B cell (primary cell): Measurements from ENCODE around the gene IL22RA2. TPM values are rescaled to one million over a fixed set of nuclear protein-coding genes. Genes with fewer than 3 reads are reported as not detected.

Source experiments
- ATAC-seq: fragments of 200-7000 bp; cut with Tn5 transposase; one replicate; pipeline ENCODE4 v1.10.0; 2021; ENCODE audit warnings: low read depth, mild to moderate bottlenecking, moderate number of reproducible peaks, moderate library complexity
- CTCF ChIA-PET: fragments of 350-600 bp; sonication (Branson Sonifier 250); formaldehyde crosslinking; loops from one replicate; lab custom pipeline; 2021; ENCODE audit warnings: antibody characterized with exemption, inconsistent platforms; lab: Charles Lee
- POLR2A ChIA-PET: fragments of 350-600 bp; sonication (Branson Sonifier 250); formaldehyde crosslinking; loops from one replicate; lab custom pipeline; 2021; ENCODE audit warnings: antibody characterized with exemption; lab: Charles Lee
- DNase-seq: peaks from one replicate; pipeline ENCODE4 v3.0.0; 2013
- H2AFZ ChIP-seq: 2 replicates; pipeline ENCODE4 v1.6.1; 2012; ENCODE audit warnings: mild to moderate bottlenecking, low read depth, low read length; ENCODE audit not compliant: insufficient read depth, poor library complexity, severe bottlenecking
- H3K27ac ChIP-seq, 2 donors: 1 replicate in 1 of 2; 2 replicates in 1 of 2; pipeline ENCODE4 v1.5.1; 2012 to 2013; ENCODE audit warnings: low read length in 2 of 2, mild to moderate bottlenecking in 2 of 2, moderate library complexity in 1 of 2
- H3K27me3 ChIP-seq, 4 experiments: fragments of 200-600 bp in 1 of 4; sonication (generic) in 1 of 4; replicated peaks in 1 of 4; 1 replicate in 2 of 4; 2 replicates in 2 of 4; pipeline versions ENCODE4 v1.6.1 to v1.7.0; 2013 to 2016; ENCODE audit warnings: low read length in 3 of 4, mild to moderate bottlenecking in 2 of 4, mixed read lengths in 1 of 4, moderate library complexity in 1 of 4; ENCODE audit not compliant: insufficient read depth in 4 of 4, control insufficient read depth in 3 of 4; ENCODE audit errors: control extremely low read depth in 1 of 4
- H3K36me3 ChIP-seq, 2 experiments: replicated peaks in 1 of 2; 1 replicate in 1 of 2; 2 replicates in 1 of 2; pipeline versions ENCODE4 v1.6.1 to v1.7.1; 2013; ENCODE audit warnings: low read length in 1 of 2; ENCODE audit not compliant: insufficient read depth in 2 of 2, control insufficient read depth in 1 of 2; ENCODE audit errors: control extremely low read depth in 1 of 2, extremely low read depth in 1 of 2
- H3K4me1 ChIP-seq, 2 donors: fragments of 200-600 bp in 1 of 2; sonication (generic) in 1 of 2; 1 replicate in 1 of 2; 2 replicates in 1 of 2; pipeline versions ENCODE4 v1.5.1 to v1.6.1; 2013 to 2017; ENCODE audit warnings: low read length in 2 of 2; ENCODE audit not compliant: control insufficient read depth in 2 of 2, insufficient read depth in 2 of 2
- H3K4me2 ChIP-seq: replicated peaks from 2 replicates; pipeline ENCODE3; 2012; ENCODE audit warnings: mild to moderate bottlenecking, low read depth, low read length; ENCODE audit not compliant: poor library complexity, severe bottlenecking
- H3K4me3 ChIP-seq, 5 experiments: fragments of 200-600 bp in 1 of 5; sonication (generic) in 1 of 5; 1 replicate in 3 of 5; 2 replicates in 2 of 5; pipeline versions ENCODE4 v1.5.1 to v1.7.0; 2011 to 2016; ENCODE audit warnings: low read length in 4 of 5, mild to moderate bottlenecking in 4 of 5, low read depth in 2 of 5, control low read depth in 1 of 5, moderate library complexity in 1 of 5; ENCODE audit not compliant: insufficient read depth in 1 of 5; ENCODE audit errors: control extremely low read depth in 1 of 5, extremely low read depth in 1 of 5
- H3K79me2 ChIP-seq: fragments of 200-600 bp; sonication (generic); one replicate; pipeline ENCODE4 v1.6.0; 2016; ENCODE audit warnings: low read length; ENCODE audit not compliant: control insufficient read depth, insufficient read depth
- H3K9ac ChIP-seq: fragments of 200-600 bp; sonication (generic); 2 replicates; pipeline ENCODE4 v1.6.1; 2017; ENCODE audit warnings: mild to moderate bottlenecking, low read length, moderate library complexity
- H3K9me3 ChIP-seq, 3 donors: one replicate each; pipeline versions ENCODE4 v1.6.1 to v1.7.1; 2013; ENCODE audit warnings: low read length in 2 of 3; ENCODE audit not compliant: control insufficient read depth in 2 of 3, insufficient read depth in 1 of 3; ENCODE audit errors: control extremely low read depth in 1 of 3
- H4K20me1 ChIP-seq: 2 replicates; pipeline ENCODE4 v1.6.0; 2012; ENCODE audit warnings: mild to moderate bottlenecking, low read length; ENCODE audit not compliant: insufficient read depth, control insufficient read depth, poor library complexity, severe bottlenecking
- H3K27ac Mint-ChIP-seq: one replicate; pipeline ENCODE4 v1.8.0; 2021; ENCODE audit warnings: mixed read lengths
- H3K27me3 Mint-ChIP-seq: one replicate; pipeline ENCODE4 v1.8.0; 2021; ENCODE audit warnings: mixed read lengths
- H3K4me1 Mint-ChIP-seq: one replicate; pipeline ENCODE4 v1.8.0; 2021; ENCODE audit warnings: mixed read lengths
- H3K4me3 Mint-ChIP-seq: one replicate; pipeline ENCODE4 v1.8.0; 2021; ENCODE audit warnings: mixed read lengths
- H3K9me3 Mint-ChIP-seq: one replicate; pipeline ENCODE4 v1.8.0; 2022; ENCODE audit warnings: mixed read lengths; ENCODE audit not compliant: insufficient read depth
- CTCF ChIP-seq: fragments of 200-600 bp; IDR thresholded peaks from one replicate; pipeline ENCODE4 v1.8.0; 2022; ENCODE audit warnings: antibody characterized with exemption, mild to moderate bottlenecking
- EZH2 ChIP-seq: IDR thresholded peaks from 2 replicates; pipeline ENCODE4 v1.6.1; 2012; ENCODE audit warnings: borderline replicate concordance, low read depth, mild to moderate bottlenecking, moderate library complexity, low read length; ENCODE audit not compliant: insufficient read depth, poor library complexity, severe bottlenecking
- WGBS: methylation state at CpG from one replicate; pipeline ENCODE4 v1.1.5; 2013; ENCODE audit warnings: missing lambda C conversion rate; ENCODE audit not compliant: insufficient coverage; 5-methylcytosine and 5-hydroxymethylcytosine counted together
- intact Hi-C: fragments of 100-400 bp; cut with micrococcal nuclease; formaldehyde crosslinking; loops from one replicate; pipeline ENCODE4 v1.10.0; 2022
- polyA plus RNA-seq: library from polyadenylated mRNA; depleted of rRNA; stranded (reverse); fragments of >200 nt; gene quantifications from 2 replicates; pipeline ENCODE4 v1.2.3, GENCODE V29; 2012
- total RNA-seq, 2 donors: library from RNA; stranded (reverse); fragments of 120-200 nt in 1 of 2; gene quantifications; 1 replicate in 1 of 2; 2 replicates in 1 of 2; pipeline versions ENCODE4 v1.2.3 to v1.2.4, GENCODE V29; 2013 to 2022

IL22RA2 gene
- total and polyA plus RNA-seq, 2 donors (not counting 1 experiment from before 2014, with no cell fraction given): not detected

- no peaks in the 10 kb centered on the region for H3K9me3 ChIP-seq
- TF ChIP-seq CTCF (no peak), EZH2 (no peak)
- peaks cover 89 to 90% of the 10 kb centered on the region in 2 donors for H3K4me1 ChIP-seq
- WGBS: 100% methylated on average over 2 of the region's 3 CpGs
- peaks cover 89% of the 10 kb centered on the region for H3K4me1 Mint-ChIP-seq
- POLR2A ChIA-PET: interaction anchor here (1.2 kb wide), 1 partner anchor 126 kb away, joined by 13 read pairs; no protein-coding TSS in a partner anchor
- H3K27ac ChIP-seq: peak overlapping the region in 1 of 2 donors; percentile 1
- H3K9me3 Mint-ChIP-seq: no peaks in the 10 kb centered on the region
- no peaks in the 10 kb centered on the region for H3K27me3 Mint-ChIP-seq
- no peaks in the 10 kb centered on the region for H4K20me1 ChIP-seq
- intact Hi-C loops: no loop called here
- H3K9ac ChIP-seq: no peak overlapping the region
- no peaks in the 10 kb centered on the region for H3K79me2 ChIP-seq
- peak overlapping the region; percentile 60 for H3K27ac Mint-ChIP-seq
- CTCF ChIA-PET: interaction anchor here (0.6 to 12.3 kb wide), 14 partner anchors 8 to 544 kb away, joined by 3 to 265 read pairs (median 4); partner anchors contain the start of gene IL22RA2
- no peak overlapping the region for H3K4me2 ChIP-seq
- ATAC-seq (no peak), DNase-seq (no peak)
- H3K27me3 ChIP-seq: no peaks in the 10 kb centered on the region
- no peaks in the 10 kb centered on the region for H3K36me3 ChIP-seq
- no peak overlapping the region for H3K4me3 ChIP-seq
- H3K4me3 Mint-ChIP-seq: no peak overlapping the region
- no peak overlapping the region for H2AFZ ChIP-seq
These were observed 75.9 kb downstream of the IL22RA2 start for GRCh38 chr6:137097526-137097925.

DNA sequence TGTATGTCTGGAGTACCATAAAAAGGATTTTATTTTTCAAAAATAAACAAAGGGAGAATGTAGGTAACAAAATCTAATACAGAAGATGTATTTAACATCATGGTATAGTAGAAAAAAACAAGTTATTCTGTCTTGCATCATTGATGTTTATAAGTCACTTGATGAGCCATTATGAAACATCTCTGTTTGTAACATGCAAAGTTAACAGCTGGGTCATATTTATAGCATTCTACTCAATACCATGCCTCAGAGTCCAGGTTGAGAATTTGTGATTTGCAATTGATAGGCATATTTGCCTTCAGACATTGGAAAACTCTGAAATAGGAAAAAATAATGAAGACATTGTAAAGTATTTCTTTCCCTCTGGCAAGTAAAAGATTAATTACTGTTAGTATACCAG lies 76.4 kb downstream of the IL22RA2 start:
- no peak overlapping the region for H3K4me2 ChIP-seq
- Mint-ChIP-seq H3K9me3 (no peaks in the 10 kb centered on the region), H3K4me3 (no peak overlapping the region), H3K27me3 (no peaks in the 10 kb centered on the region), H3K27ac (peak overlapping the region; percentile 60), H3K4me1 (peaks cover 85% of the 10 kb centered on the region)
- TF ChIP-seq EZH2 (no peak), CTCF (no peak)
- DNase-seq (no peak), ATAC-seq (no peak)
- no peaks in the 10 kb centered on the region for H4K20me1 ChIP-seq
- H3K9me3 ChIP-seq: no peaks in the 10 kb centered on the region
- H3K36me3 ChIP-seq: no peaks in the 10 kb centered on the region
- peak overlapping the region in 1 of 2 donors; percentile 81 for H3K27ac ChIP-seq
- no peaks in the 10 kb centered on the region for H3K27me3 ChIP-seq
- no peaks in the 10 kb centered on the region for H3K79me2 ChIP-seq
- no peak overlapping the region for H3K9ac ChIP-seq
- peaks cover 85% of the 10 kb centered on the region in 2 donors for H3K4me1 ChIP-seq
- intact Hi-C loops: no loop called here
- ChIA-PET CTCF (interaction anchor here (0.6 to 12.3 kb wide), 13 partner anchors 8 to 545 kb away, joined by 3 to 265 read pairs (median 4); partner anchors contain the start of gene IL22RA2), POLR2A (interaction anchor here (1.2 kb wide), 1 partner anchor 126 kb away, joined by 13 read pairs; no protein-coding TSS in a partner anchor)
- no peak overlapping the region for H2AFZ ChIP-seq
- no peak overlapping the region for H3K4me3 ChIP-seq
